ENCODE results near the gene PNKP. TPM values are rescaled to one million over a fixed set of nuclear protein-coding genes. Genes with fewer than 3 reads are reported as not detected.
A peak's percentile ranks its signal among the peaks of the same experiment; 100 is the strongest.

Gene PNKP
- total RNA-seq, 1 donor from 2014 or later = 76.4 TPM

GRCh38 chr19:49869009-49869483 is 1.7 kb upstream of the PNKP start:
- peaks cover 7% of the 10 kb centered on the region for H3K36me3 Mint-ChIP-seq (ENCODE audit: unreplicated experiment)
- peaks cover 36% of the 10 kb centered on the region for H3K4me1 Mint-ChIP-seq (ENCODE audit: unreplicated experiment)
- H3K4me3 Mint-ChIP-seq (ENCODE audit: unreplicated experiment) = no peak overlapping the region
- no peak for TF ChIP-seq CTCF (IDR thresholded peaks at IDR 0.05)
- H3K27me3 Mint-ChIP-seq (ENCODE audit: unreplicated experiment) = no peaks in the 10 kb centered on the region
- DNase-seq (ENCODE audit: extremely low spot score, unreplicated experiment) = no peak
- H3K27ac Mint-ChIP-seq (ENCODE audit: unreplicated experiment) = no peak overlapping the region
- no peaks in the 10 kb centered on the region for H3K9me3 Mint-ChIP-seq (ENCODE audit: unreplicated experiment)

- no peaks in the 10 kb centered on the region for H3K9me3 Mint-ChIP-seq (ENCODE audit: unreplicated experiment)
- peaks cover 18% of the 10 kb centered on the region for H3K36me3 Mint-ChIP-seq (ENCODE audit: unreplicated experiment)
- H3K4me1 Mint-ChIP-seq (ENCODE audit: unreplicated experiment) = peaks cover 39% of the 10 kb centered on the region
- no peak for DNase-seq (ENCODE audit: extremely low spot score, unreplicated experiment)
- no peaks in the 10 kb centered on the region for H3K27me3 Mint-ChIP-seq (ENCODE audit: unreplicated experiment)
- TF ChIP-seq CTCF (IDR thresholded peaks at IDR 0.05) = no peak
- peak overlapping the region; percentile 96 for H3K4me3 Mint-ChIP-seq (ENCODE audit: unreplicated experiment)
- H3K27ac Mint-ChIP-seq (ENCODE audit: unreplicated experiment) = no peak overlapping the region
Observed at GRCh38 chr19:49864890-49865289, 2.5 kb downstream of the PNKP start.

- Mint-ChIP-seq H3K4me3 (ENCODE audit: unreplicated experiment) (no peak overlapping the region), H3K36me3 (ENCODE audit: unreplicated experiment) (peaks cover 19% of the 10 kb centered on the region), H3K4me1 (ENCODE audit: unreplicated experiment) (peaks cover 39% of the 10 kb centered on the region), H3K27me3 (ENCODE audit: unreplicated experiment) (no peaks in the 10 kb centered on the region), H3K27ac (ENCODE audit: unreplicated experiment) (no peak overlapping the region), H3K9me3 (ENCODE audit: unreplicated experiment) (no peaks in the 10 kb centered on the region)
- no peak for TF ChIP-seq CTCF (IDR thresholded peaks at IDR 0.05)
- no peak for DNase-seq (ENCODE audit: extremely low spot score, unreplicated experiment)
Observed at GRCh38 chr19:49863935-49864320, 3.4 kb downstream of the PNKP start.

- H3K27me3 Mint-ChIP-seq (ENCODE audit: unreplicated experiment) = no peaks in the 10 kb centered on the region
- H3K27ac Mint-ChIP-seq (ENCODE audit: unreplicated experiment) = no peak overlapping the region
- H3K36me3 Mint-ChIP-seq (ENCODE audit: unreplicated experiment) = peaks cover 21% of the 10 kb centered on the region
- DNase-seq (ENCODE audit: extremely low spot score, unreplicated experiment) = no peak
- no peak for TF ChIP-seq CTCF (IDR thresholded peaks at IDR 0.05)
- H3K4me1 Mint-ChIP-seq (ENCODE audit: unreplicated experiment) = peaks cover 36% of the 10 kb centered on the region
- H3K4me3 Mint-ChIP-seq (ENCODE audit: unreplicated experiment) = no peak overlapping the region
- H3K9me3 Mint-ChIP-seq (ENCODE audit: unreplicated experiment) = no peaks in the 10 kb centered on the region
Observed at GRCh38 chr19:49863254-49863934, 4.0 kb downstream of the PNKP start.

DNA sequence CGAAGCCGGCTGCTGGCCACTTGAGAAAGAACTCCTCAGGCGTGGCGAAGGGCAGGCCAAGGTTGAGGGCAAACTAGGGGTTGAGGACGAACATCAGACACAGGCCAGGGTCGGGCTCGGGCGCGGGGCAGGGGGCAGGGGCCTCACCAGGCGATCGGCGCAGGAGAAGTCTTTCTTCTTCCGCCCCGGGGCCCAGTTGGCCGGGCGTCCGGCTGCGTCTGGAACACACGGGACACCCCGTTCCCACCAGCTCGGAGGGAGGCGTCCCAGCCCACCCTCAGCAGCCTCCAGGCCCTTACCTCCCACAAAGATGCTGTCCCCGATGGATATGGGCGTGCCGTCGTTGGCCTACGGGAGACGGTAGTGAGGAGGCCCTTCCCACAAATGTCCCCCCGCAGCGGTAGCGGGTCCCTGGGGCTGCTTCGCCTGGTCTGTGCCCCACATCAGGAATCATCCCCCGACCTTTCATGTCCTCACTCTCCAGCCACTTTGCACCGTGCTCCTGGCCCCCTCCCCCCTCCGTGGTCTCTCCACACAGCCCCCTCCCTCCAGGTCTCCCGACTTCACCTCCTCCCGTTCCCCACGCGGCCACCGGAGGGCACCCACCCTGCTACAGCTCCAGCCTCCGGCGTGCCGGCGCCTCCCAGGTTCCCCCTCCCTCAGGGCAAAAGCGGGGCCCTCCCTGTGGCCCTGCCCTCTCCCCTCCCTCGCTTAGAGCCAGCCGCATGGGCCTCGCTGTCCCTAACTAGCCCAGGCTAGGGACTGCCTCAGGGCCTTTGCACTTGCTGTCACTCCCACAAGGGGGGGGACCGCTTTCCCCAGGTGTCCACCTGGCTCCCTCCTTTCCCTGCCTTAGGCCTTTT is 4.8 kb downstream of the PNKP start:
- Mint-ChIP-seq H3K9me3 (ENCODE audit: unreplicated experiment) (no peaks in the 10 kb centered on the region), H3K4me1 (ENCODE audit: unreplicated experiment) (peaks cover 31% of the 10 kb centered on the region), H3K27ac (ENCODE audit: unreplicated experiment) (no peak overlapping the region), H3K36me3 (ENCODE audit: unreplicated experiment) (peaks cover 22% of the 10 kb centered on the region), H3K4me3 (ENCODE audit: unreplicated experiment) (no peak overlapping the region), H3K27me3 (ENCODE audit: unreplicated experiment) (no peaks in the 10 kb centered on the region)
- DNase-seq (ENCODE audit: extremely low spot score, unreplicated experiment) = no peak
- peak; percentile 39 for TF ChIP-seq CTCF (IDR thresholded peaks at IDR 0.05)
